ENCODE measurements around the gene TRAK1. TPM values are rescaled to one million over a fixed set of nuclear protein-coding genes. Genes with fewer than 3 reads are reported as not detected.
A peak's percentile ranks its signal among the peaks of the same experiment; 100 is the strongest.

Gene TRAK1
- polyA plus RNA-seq, 1 donor (not counting 4 experiments of a cell fraction or from before 2014, with no cell fraction given) = 58.2 TPM

GRCh38 chr3:42097566-42097946, 6.4 kb downstream of the TRAK1 start:
- H3K4me1 ChIP-seq (ENCODE audit: control insufficient read depth, extremely low read depth, insufficient read depth, low read length) = peaks cover 44% of the 10 kb centered on the region

GRCh38 chr3:42098171-42098570, 7.0 kb downstream of the TRAK1 start:
- FAIRE-seq (no peak), DNase-seq (ENCODE audit: low read depth, low spot score) (no peak)
- Histone ChIP-seq H3K27ac (ENCODE audit: control insufficient read depth, insufficient read depth, low read length) (no peak overlapping the region), H3K27me3 (ENCODE audit: control insufficient read depth, extremely low read depth, insufficient read depth, low read length) (no peaks in the 10 kb centered on the region), H3K9ac (ENCODE audit: control insufficient read depth, extremely low read depth, insufficient read depth, low read length) (no peak overlapping the region), H3K36me3 (ENCODE audit: control insufficient read depth in 2 of 2, extremely low read depth in 1 of 2, insufficient read depth in 2 of 2, low read length in 2 of 2) (peaks cover 12 to 27% of the 10 kb centered on the region in 2 experiments), H3K4me3 (ENCODE audit: control insufficient read depth in 2 of 3, extremely low read depth in 1 of 3, insufficient read depth in 2 of 3, low read depth in 1 of 3, low read length in 3 of 3) (no peak overlapping the region), H3K4me1 (ENCODE audit: control insufficient read depth, extremely low read depth, insufficient read depth, low read length) (peaks cover 49% of the 10 kb centered on the region), H2AFZ (ENCODE audit: control insufficient read depth, low read length) (no peak overlapping the region), H3K4me2 (ENCODE audit: control insufficient read depth, extremely low read depth, insufficient read depth, low read depth, low read length) (no peak overlapping the region), H3K9me3 (ENCODE audit: control insufficient read depth, low read depth, low read length) (no peaks in the 10 kb centered on the region), H3K79me2 (ENCODE audit: control insufficient read depth, insufficient read depth, low read length) (peaks cover 88% of the 10 kb centered on the region), H4K20me1 (ENCODE audit: control insufficient read depth, extremely low read depth, insufficient read depth, low read length) (no peaks in the 10 kb centered on the region), H3K9me1 (ENCODE audit: control insufficient read depth, extremely low read depth, insufficient read depth, low read length) (no peaks in the 10 kb centered on the region)
- TF ChIP-seq CTCF (optimal IDR thresholded peaks at IDR 0.05 in 1 of 3, IDR thresholded peaks at IDR 0.05 in 1 of 3, conservative IDR thresholded peaks at IDR 0.05 in 1 of 3; ENCODE audit: extremely low read depth in 1 of 3, insufficient read depth in 2 of 3, low read length in 3 of 3) (no peak), EZH2 (IDR thresholded peaks at IDR 0.05; ENCODE audit: low read length) (no peak)
- dilution Hi-C loops (cut with MboI; ENCODE audit: extremely low pct_ligation_motif_present, low sequenced_read_pairs) = no loop called here

More at GRCh38 chr3:42097566-42097946, 6.4 kb downstream of the TRAK1 start:
- FAIRE-seq = no peak
- dilution Hi-C loops (cut with MboI; ENCODE audit: extremely low pct_ligation_motif_present, low sequenced_read_pairs) = no loop called here
- Histone ChIP-seq H3K4me3 (ENCODE audit: control insufficient read depth in 2 of 3, extremely low read depth in 1 of 3, insufficient read depth in 2 of 3, low read depth in 1 of 3, low read length in 3 of 3) (no peak overlapping the region), H3K36me3 (ENCODE audit: control insufficient read depth in 2 of 2, extremely low read depth in 1 of 2, insufficient read depth in 2 of 2, low read length in 2 of 2) (peaks cover 12 to 25% of the 10 kb centered on the region in 2 experiments), H4K20me1 (ENCODE audit: control insufficient read depth, extremely low read depth, insufficient read depth, low read length) (no peaks in the 10 kb centered on the region), H3K9me1 (ENCODE audit: control insufficient read depth, extremely low read depth, insufficient read depth, low read length) (no peaks in the 10 kb centered on the region), H3K79me2 (ENCODE audit: control insufficient read depth, insufficient read depth, low read length) (peaks cover 85% of the 10 kb centered on the region), H2AFZ (ENCODE audit: control insufficient read depth, low read length) (no peak overlapping the region), H3K27ac (ENCODE audit: control insufficient read depth, insufficient read depth, low read length) (peak overlapping the region; percentile 3), H3K9me3 (ENCODE audit: control insufficient read depth, low read depth, low read length) (no peaks in the 10 kb centered on the region), H3K4me2 (ENCODE audit: control insufficient read depth, extremely low read depth, insufficient read depth, low read depth, low read length) (peak overlapping the region; percentile 55), H3K9ac (ENCODE audit: control insufficient read depth, extremely low read depth, insufficient read depth, low read length) (no peak overlapping the region), H3K27me3 (ENCODE audit: control insufficient read depth, extremely low read depth, insufficient read depth, low read length) (no peaks in the 10 kb centered on the region)
- TF ChIP-seq CTCF (optimal IDR thresholded peaks at IDR 0.05 in 1 of 3, IDR thresholded peaks at IDR 0.05 in 1 of 3, conservative IDR thresholded peaks at IDR 0.05 in 1 of 3; ENCODE audit: extremely low read depth in 1 of 3, insufficient read depth in 2 of 3, low read length in 3 of 3) (no peak), EZH2 (IDR thresholded peaks at IDR 0.05; ENCODE audit: low read length) (no peak)
- no peak for DNase-seq (ENCODE audit: low read depth, low spot score)
